CD14-positive monocyte (primary cell): ENCODE measurements around the gene ZNF197. TPM values are rescaled to one million over a fixed set of nuclear protein-coding genes. Genes with fewer than 3 reads are reported as not detected.
A peak's percentile ranks its signal among the peaks of the same experiment; 100 is the strongest.

Experiments
- DNase-seq, 3 donors: peaks; one replicate each; pipeline ENCODE4 v3.0.0-alpha.2; 2011 to 2022
- H2AFZ ChIP-seq: 2 replicates; pipeline ENCODE4 v1.6.0; 2012; ENCODE audit warnings: mild to moderate bottlenecking, low read depth, low read length, inconsistent platforms; ENCODE audit not compliant: insufficient read depth, poor library complexity, severe bottlenecking
- H3K27ac ChIP-seq, 2 donors: 1 replicate in 1 of 2; 2 replicates in 1 of 2; pipeline ENCODE4 v1.5.1; 2012 to 2013; ENCODE audit warnings: low read length in 2 of 2, control low read depth in 1 of 2, inconsistent platforms in 1 of 2, low read depth in 1 of 2, mild to moderate bottlenecking in 1 of 2
- H3K27me3 ChIP-seq, 2 donors: one replicate each; pipeline versions ENCODE4 v1.6.0 to v1.6.1; 2011 to 2013; ENCODE audit warnings: low read length in 2 of 2; ENCODE audit not compliant: control insufficient read depth in 2 of 2, insufficient read depth in 2 of 2
- H3K36me3 ChIP-seq, 2 donors: replicated peaks in 1 of 2; 1 replicate in 1 of 2; 2 replicates in 1 of 2; pipeline versions ENCODE4 v1.5.1 to v1.6.1; 2012 to 2013; ENCODE audit warnings: low read length in 2 of 2, control low read depth in 1 of 2, inconsistent platforms in 1 of 2, mild to moderate bottlenecking in 1 of 2; ENCODE audit not compliant: insufficient read depth in 2 of 2, control insufficient read depth in 1 of 2
- H3K4me1 ChIP-seq, 2 donors: 1 replicate in 1 of 2; 2 replicates in 1 of 2; pipeline versions ENCODE4 v1.5.1 to v1.6.1; 2012 to 2013; ENCODE audit warnings: low read length in 2 of 2, control low read depth in 1 of 2, inconsistent platforms in 1 of 2, mild to moderate bottlenecking in 1 of 2, moderate library complexity in 1 of 2; ENCODE audit not compliant: insufficient read depth in 2 of 2, control insufficient read depth in 1 of 2
- H3K4me2 ChIP-seq: replicated peaks from 2 replicates; pipeline ENCODE3; 2012; ENCODE audit warnings: low read length, moderate library complexity, mild to moderate bottlenecking; ENCODE audit not compliant: poor library complexity, severe bottlenecking; ENCODE audit errors: extremely low read depth
- H3K4me3 ChIP-seq, 3 experiments: fragments of 200-600 bp in 1 of 3; sonication (generic) in 1 of 3; replicated peaks in 1 of 3; 1 replicate in 2 of 3; 2 replicates in 1 of 3; pipeline ENCODE4 v1.5.1; 2011 to 2013; ENCODE audit warnings: low read length in 3 of 3, mild to moderate bottlenecking in 3 of 3, control low read depth in 2 of 3, low read depth in 2 of 3, inconsistent platforms in 1 of 3, moderate library complexity in 1 of 3
- H3K79me2 ChIP-seq: 2 replicates; pipeline ENCODE4 v1.6.0; 2012; ENCODE audit warnings: mild to moderate bottlenecking, control low read depth, inconsistent platforms, low read length, moderate library complexity; ENCODE audit not compliant: insufficient read depth
- H3K9ac ChIP-seq: 2 replicates; pipeline ENCODE4 v1.6.0; 2017; ENCODE audit warnings: low read length, mild to moderate bottlenecking; ENCODE audit not compliant: insufficient read depth, poor library complexity, severe bottlenecking
- H3K9me3 ChIP-seq, 2 donors: replicated peaks in 1 of 2; 1 replicate in 1 of 2; 2 replicates in 1 of 2; pipeline versions ENCODE4 v1.5.1 to v1.6.1; 2012 to 2013; ENCODE audit warnings: low read length in 2 of 2, control low read depth in 1 of 2; ENCODE audit not compliant: control insufficient read depth in 1 of 2, insufficient read depth in 1 of 2
- H4K20me1 ChIP-seq: 2 replicates; pipeline ENCODE4 v1.6.0; 2012; ENCODE audit warnings: mild to moderate bottlenecking, low read length, control low read depth, moderate library complexity; ENCODE audit not compliant: insufficient read depth
- H3K27ac Mint-ChIP-seq, 7 donors: one replicate each; pipeline ENCODE4 v1.8.0; 2020; ENCODE audit warnings: mild to moderate bottlenecking in 7 of 7, mixed read lengths in 7 of 7, moderate library complexity in 6 of 7, inconsistent platforms in 2 of 7
- H3K27me3 Mint-ChIP-seq, 3 donors: one replicate each; pipeline ENCODE4 v1.8.0; 2021 to 2022; ENCODE audit warnings: low read depth in 3 of 3, mild to moderate bottlenecking in 3 of 3, mixed read lengths in 3 of 3, moderate library complexity in 3 of 3, inconsistent platforms in 1 of 3
- H3K36me3 Mint-ChIP-seq, 2 donors: one replicate each; pipeline ENCODE4 v1.8.0; 2020; ENCODE audit warnings: mixed read lengths in 2 of 2, inconsistent platforms in 1 of 2, mild to moderate bottlenecking in 1 of 2
- H3K4me1 Mint-ChIP-seq: one replicate; pipeline ENCODE4 v1.8.0; 2020; ENCODE audit warnings: mild to moderate bottlenecking, mixed read lengths
- H3K4me3 Mint-ChIP-seq, 2 donors: one replicate each; pipeline ENCODE4 v1.8.0; 2020; ENCODE audit warnings: mild to moderate bottlenecking in 2 of 2, mixed read lengths in 2 of 2, moderate library complexity in 1 of 2
- H3K9me3 Mint-ChIP-seq, 7 donors: one replicate each; pipeline ENCODE4 v1.8.0; 2020 to 2022; ENCODE audit warnings: mixed read lengths in 7 of 7, mild to moderate bottlenecking in 6 of 7, moderate library complexity in 6 of 7, inconsistent platforms in 2 of 7
- WGBS: methylation state at CpG from one replicate; pipeline ENCODE4 v1.1.5; 2013; ENCODE audit warnings: missing lambda C conversion rate; ENCODE audit not compliant: insufficient coverage; 5-methylcytosine and 5-hydroxymethylcytosine counted together
- intact Hi-C, 2 donors: fragments of 100-400 bp; cut with micrococcal nuclease; formaldehyde crosslinking; loops; one replicate each; pipeline versions ENCODE4 v1.15.0 to v1.15.1; 2023
- polyA plus RNA-seq, 3 donors: library from polyadenylated mRNA; depleted of rRNA in 1 of 3; unstranded in 2 of 3; stranded (reverse) in 1 of 3; fragments of 300-500 nt in 2 of 3; fragments of >200 nt in 1 of 3; fragmentation: Illumina TruSeq in 2 of 3; gene quantifications; 1 replicate in 2 of 3; 2 replicates in 1 of 3; pipeline ENCODE4 v1.2.3, GENCODE V29; 2012 to 2021
- TF ChIP-seq, protein P1 (sequence below): fragments of 200-600 bp; IDR thresholded peaks from one replicate; pipeline ENCODE4 v1.8.0; 2022; ENCODE audit warnings: antibody characterized with exemption, mild to moderate bottlenecking

The ZNF197 gene
- polyA plus RNA-seq, 3 donors: 1.2 to 3.6 (median 2.1) TPM

DNA sequence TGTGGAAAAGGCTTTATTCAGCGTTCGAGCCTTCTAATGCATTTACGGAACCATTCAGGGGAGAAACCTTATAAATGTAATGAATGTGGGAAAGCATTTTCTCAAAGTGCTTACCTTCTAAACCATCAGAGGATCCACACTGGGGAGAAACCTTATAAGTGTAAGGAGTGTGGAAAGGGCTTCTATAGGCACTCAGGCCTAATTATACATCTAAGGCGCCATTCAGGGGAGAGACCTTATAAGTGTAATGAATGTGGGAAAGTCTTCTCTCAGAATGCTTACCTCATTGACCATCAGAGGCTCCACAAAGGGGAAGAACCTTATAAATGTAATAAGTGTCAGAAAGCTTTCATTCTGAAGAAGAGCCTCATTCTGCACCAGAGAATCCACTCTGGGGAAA lies 17.5 kb downstream of the ZNF197 start:
- intact Hi-C loops: no loop called here
- no peak overlapping the region for H3K4me3 Mint-ChIP-seq
- H3K4me1 Mint-ChIP-seq: no peaks in the 10 kb centered on the region
- peaks cover 0 to 3% (median 0%) of the 10 kb centered on the region in 3 donors for H3K27me3 Mint-ChIP-seq
- Histone ChIP-seq H3K27me3 (no peaks in the 10 kb centered on the region), H4K20me1 (no peaks in the 10 kb centered on the region), H3K4me1 (no peaks in the 10 kb centered on the region), H3K27ac (no peak overlapping the region), H3K9me3 (peaks cover 49 to 93% of the 10 kb centered on the region in 2 donors), H2AFZ (no peak overlapping the region), H3K79me2 (no peaks in the 10 kb centered on the region), H3K4me2 (no peak overlapping the region), H3K9ac (no peak overlapping the region), H3K36me3 (peaks cover 55 to 67% of the 10 kb centered on the region in 2 donors), H3K4me3 (peak overlapping the region in 1 of 3 experiments; percentile 13)
- peaks cover 48 to 92% (median 78%) of the 10 kb centered on the region in 7 donors for H3K9me3 Mint-ChIP-seq
- no peak for DNase-seq
- TF ChIP-seq, protein P1, sequence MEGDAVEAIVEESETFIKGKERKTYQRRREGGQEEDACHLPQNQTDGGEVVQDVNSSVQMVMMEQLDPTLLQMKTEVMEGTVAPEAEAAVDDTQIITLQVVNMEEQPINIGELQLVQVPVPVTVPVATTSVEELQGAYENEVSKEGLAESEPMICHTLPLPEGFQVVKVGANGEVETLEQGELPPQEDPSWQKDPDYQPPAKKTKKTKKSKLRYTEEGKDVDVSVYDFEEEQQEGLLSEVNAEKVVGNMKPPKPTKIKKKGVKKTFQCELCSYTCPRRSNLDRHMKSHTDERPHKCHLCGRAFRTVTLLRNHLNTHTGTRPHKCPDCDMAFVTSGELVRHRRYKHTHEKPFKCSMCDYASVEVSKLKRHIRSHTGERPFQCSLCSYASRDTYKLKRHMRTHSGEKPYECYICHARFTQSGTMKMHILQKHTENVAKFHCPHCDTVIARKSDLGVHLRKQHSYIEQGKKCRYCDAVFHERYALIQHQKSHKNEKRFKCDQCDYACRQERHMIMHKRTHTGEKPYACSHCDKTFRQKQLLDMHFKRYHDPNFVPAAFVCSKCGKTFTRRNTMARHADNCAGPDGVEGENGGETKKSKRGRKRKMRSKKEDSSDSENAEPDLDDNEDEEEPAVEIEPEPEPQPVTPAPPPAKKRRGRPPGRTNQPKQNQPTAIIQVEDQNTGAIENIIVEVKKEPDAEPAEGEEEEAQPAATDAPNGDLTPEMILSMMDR: no peak
- no peak overlapping the region for H3K27ac Mint-ChIP-seq
- H3K36me3 Mint-ChIP-seq: peaks cover 53 to 59% of the 10 kb centered on the region in 2 donors
- WGBS: no CpG with 5 or more reads among the region's 4 CpGs

DNA sequence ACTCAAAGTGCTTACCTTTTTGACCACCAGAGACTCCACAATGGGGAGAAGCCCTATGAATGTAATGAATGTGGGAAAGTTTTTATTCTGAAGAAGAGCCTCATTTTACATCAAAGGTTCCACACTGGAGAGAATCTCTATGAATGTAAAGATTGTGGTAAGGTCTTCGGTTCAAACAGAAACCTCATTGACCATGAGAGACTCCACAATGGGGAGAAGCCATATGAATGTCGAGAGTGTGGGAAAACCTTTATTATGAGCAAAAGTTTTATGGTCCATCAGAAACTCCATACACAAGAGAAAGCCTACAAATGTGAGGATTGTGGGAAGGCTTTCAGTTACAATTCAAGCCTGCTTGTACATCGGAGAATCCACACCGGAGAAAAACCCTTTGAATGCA lies 18.2 kb downstream of the ZNF197 start:
- H3K4me3 Mint-ChIP-seq: no peak overlapping the region
- Histone ChIP-seq H3K27ac (no peak overlapping the region), H3K9ac (no peak overlapping the region), H3K9me3 (peaks cover 48 to 91% of the 10 kb centered on the region in 2 donors), H3K27me3 (no peaks in the 10 kb centered on the region), H3K79me2 (no peaks in the 10 kb centered on the region), H3K36me3 (peaks cover 49 to 60% of the 10 kb centered on the region in 2 donors), H2AFZ (no peak overlapping the region), H4K20me1 (no peaks in the 10 kb centered on the region), H3K4me2 (no peak overlapping the region), H3K4me3 (peak overlapping the region in 1 of 3 experiments; percentile 13), H3K4me1 (no peaks in the 10 kb centered on the region)
- H3K9me3 Mint-ChIP-seq: peaks cover 44 to 92% (median 77%) of the 10 kb centered on the region in 7 donors
- WGBS: no CpG with 5 or more reads among the region's 4 CpGs
- DNase-seq: no peak
- peaks cover 0 to 3% (median 2%) of the 10 kb centered on the region in 3 donors for H3K27me3 Mint-ChIP-seq
- no peak overlapping the region for H3K27ac Mint-ChIP-seq
- TF ChIP-seq, protein P1: no peak
- H3K4me1 Mint-ChIP-seq: peaks cover 1% of the 10 kb centered on the region
- peaks cover 47 to 53% of the 10 kb centered on the region in 2 donors for H3K36me3 Mint-ChIP-seq
- intact Hi-C loops: no loop called here
